Lower leg skin (tissue), 3 donors: ENCODE measurements around the gene PAOX.
"Not testable (repeated sequence)": the region's sequence is repeated elsewhere in the genome, so short reads cannot be mapped to it uniquely, and the experiment has no call there.

Source experiments
- CTCF ChIP-seq, 3 donors: fragments of 450-650 bp; IDR thresholded peaks; one replicate each; pipeline ENCODE4 v1.5.1; 2016; ENCODE audit warnings: antibody characterized with exemption in 3 of 3, mild to moderate bottlenecking in 3 of 3, moderate library complexity in 2 of 3
- POLR2A ChIP-seq, 2 donors: fragments of 450-650 bp; IDR thresholded peaks; one replicate each; pipeline ENCODE4 v1.6.1; 2016 to 2017; ENCODE audit warnings: antibody characterized with exemption in 2 of 2, mild to moderate bottlenecking in 1 of 2, moderate library complexity in 1 of 2

GRCh38 chr10:133432789-133433188 is 53.7 kb downstream of the PAOX start:
- TF ChIP-seq CTCF, POLR2A (IDR thresholded peaks at IDR 0.05): not testable (repeated sequence)
